Fibroblast of peridontal ligament (primary cell): ENCODE measurements around the gene ICAM4.
"Not testable (repeated sequence)": the region's sequence is repeated elsewhere in the genome, so short reads cannot be mapped to it uniquely, and the experiment has no call there.

ENCODE experiments used
- DNase-seq: peaks from one replicate; pipeline ENCODE4 v3.0.0-alpha.2; 2010; ENCODE audit errors: extremely low read depth

The ICAM4 gene

DNA sequence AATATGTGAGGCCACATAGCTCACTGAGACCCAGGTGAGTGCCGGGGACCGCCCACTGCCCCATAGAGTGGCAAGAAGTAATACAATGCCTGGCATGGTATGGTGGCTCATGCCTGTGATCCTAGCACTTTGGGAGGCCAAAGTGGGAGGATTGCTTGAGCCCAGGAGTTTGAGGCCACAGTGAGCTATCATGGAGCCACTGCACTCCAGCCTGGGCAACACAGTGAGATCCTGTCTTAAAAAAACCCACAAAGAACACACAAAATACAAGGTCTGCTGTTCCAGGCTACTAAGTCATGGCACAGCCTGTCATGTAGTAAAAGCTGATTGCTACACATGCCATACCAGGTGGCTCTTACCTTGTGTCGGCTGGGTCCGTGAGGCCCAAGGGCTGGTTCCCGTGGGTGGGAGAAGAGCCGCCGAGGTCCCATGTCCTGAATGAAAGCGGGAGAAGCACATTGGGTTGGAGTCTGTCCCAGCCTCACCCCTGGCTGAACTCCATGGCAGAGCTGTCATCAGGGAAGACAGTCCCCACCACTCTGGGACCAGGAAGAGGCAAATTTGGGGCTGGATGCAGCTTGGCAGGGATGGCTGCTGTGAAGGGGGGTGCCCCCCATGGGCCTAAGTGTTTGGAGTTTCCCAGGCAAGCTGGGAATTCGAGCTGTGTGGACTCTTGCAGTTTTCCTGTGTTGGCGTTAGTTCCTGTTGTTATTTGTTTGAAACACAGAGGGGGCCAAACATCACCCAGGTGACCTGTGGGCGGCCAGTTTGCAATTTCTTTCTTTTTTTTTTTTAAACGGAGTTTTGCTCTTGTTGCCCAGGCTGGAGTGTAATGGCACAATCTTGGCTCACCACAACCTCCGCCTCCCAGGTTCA, 32.3 kb downstream of the ICAM4 start:
- no peak for DNase-seq

DNA sequence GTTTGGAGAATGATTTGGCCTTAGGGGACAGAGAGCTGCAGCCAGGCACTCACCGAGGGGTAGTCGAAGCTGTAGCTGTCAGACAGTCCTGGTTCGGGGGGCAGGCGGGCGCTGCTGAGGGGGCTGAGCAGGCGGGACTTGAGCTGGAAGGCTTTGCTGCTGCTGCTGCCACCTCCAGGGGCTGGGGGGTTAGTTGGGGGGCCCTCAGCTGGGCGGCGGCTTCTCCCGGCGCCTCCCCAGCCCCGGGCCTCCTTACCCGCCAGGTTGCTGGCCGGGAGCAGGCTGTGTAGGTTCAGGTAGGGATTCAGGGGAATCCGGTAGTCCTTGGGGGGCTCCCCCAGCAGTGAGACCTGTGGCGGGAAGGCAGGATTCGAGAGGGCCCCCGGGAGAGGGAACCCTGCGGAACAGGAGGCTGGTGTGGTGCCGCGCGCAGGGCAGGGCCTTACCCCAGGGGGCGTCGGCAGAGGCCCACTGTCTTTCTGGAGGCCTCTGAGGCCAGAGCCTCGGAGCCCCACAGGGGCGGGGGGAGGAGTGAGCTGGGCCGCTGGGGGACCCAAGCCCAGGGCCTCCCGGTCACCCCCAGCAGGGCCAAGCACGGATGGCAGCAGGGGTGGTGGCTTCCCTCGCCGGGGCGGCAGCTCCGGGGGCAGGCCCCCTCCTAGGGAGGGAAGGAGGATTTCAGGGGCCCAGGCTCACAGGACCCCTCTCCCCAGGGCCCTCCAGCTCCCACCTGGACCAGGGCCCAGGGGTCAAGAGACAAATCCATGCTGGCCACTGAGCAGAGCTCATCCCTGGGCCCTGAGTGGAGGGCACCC, 34.1 kb downstream of the ICAM4 start:
- no peak for DNase-seq

DNA sequence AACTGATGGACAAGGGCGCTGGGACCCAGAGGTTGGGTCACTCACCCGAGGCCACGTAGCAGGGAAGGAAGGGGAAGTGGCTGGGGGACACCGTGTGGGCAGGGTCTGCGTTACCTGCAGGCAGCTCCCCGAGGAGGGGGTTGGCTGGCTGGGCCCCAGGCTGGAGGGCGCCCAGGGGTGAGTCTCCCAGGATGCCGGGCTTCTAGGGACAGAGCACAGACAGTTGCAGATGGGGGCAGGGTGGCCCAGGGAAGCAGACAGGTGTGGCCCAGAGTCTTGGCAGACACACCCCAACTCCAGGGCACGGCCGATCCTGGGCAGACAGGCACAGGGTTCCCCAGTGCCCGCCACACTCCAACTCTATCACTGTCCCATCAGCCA, 34.7 kb downstream of the ICAM4 start:
- DNase-seq = no peak

DNA sequence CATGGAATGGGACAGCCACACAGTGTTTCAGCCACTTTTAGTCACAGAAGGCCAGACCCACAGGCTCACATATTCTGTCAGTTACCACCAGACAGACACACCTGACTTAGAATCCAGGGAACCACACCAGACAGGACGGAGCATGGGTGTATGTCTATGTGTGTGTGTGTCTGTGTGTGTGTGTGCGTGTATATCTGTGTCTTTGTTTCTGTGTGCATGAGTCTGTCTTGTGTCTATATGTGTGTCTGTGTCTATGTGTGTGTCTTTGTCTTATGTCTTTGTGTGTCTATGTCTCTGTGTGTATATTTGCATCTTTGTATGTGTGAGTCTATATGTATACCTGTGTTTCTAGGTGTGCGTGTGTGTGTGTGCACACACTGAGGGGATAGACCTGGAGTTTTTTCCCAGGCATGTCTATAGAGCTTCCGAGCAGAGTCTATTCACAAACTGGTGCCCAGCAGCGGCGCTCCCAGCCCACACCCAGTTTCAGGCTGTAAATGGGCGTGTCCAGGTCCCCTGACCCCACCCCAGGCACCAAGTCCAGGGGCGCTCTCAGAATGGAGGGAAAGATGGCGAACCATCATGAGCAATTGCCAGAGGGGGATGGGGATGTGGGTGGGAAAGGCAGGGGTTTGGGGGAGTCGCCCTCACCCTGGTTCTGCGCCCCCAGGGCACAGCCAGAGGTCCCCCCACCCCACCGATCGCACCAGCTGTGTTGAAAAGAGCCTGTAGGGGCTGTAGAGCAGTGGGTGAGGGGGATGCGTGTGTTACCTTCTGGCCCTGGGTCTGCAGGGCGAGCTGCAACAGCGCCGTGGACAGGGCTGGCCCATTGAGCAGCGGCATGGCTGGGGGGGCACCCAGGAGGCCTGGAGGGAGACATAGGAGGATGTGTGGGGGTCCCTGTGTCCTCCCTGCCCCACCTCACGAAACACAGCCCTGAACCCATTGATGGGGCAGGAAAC, 35.4 kb downstream of the ICAM4 start:
- DNase-seq = no peak

DNA sequence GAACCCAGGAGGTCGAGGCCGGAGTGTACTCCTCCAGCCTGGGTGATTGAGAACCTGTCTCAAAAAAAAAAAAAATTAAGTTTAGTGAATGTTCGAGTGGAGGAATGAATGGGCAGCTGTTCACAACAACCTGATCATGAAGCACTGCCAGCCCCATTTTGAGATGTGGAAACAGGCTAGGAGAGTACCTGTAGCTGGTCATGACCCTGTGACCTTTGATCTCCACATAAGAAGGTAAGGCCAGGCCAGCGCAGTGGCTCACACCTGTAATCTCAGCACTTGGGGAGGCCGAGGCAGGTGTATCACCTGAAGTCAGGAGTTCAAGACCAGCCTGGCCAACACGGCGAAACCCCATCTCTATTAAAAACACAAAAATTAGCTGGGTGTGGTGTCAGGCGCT, 39.0 kb downstream of the ICAM4 start:
- DNase-seq = no peak

DNA sequence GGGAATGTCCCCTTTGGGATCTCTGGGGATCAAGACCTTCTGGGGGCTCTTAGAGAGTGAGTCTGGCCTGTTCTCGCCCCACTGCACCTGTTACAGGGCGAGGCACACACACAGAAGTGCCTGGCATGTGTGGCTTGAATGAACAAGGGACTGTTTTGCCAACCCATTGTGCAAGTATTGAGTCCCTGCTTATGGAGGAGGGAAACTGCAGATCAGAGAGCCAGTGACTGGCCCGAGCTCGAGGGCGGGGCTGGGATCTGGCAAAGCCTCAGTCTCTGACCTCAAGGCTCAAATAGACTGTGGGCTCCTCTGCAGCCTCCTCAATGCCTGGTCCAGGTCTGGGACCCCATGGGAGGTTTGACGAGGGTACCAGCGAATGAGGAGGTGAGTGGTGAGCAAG, 41.0 kb downstream of the ICAM4 start:
- no peak for DNase-seq

DNA sequence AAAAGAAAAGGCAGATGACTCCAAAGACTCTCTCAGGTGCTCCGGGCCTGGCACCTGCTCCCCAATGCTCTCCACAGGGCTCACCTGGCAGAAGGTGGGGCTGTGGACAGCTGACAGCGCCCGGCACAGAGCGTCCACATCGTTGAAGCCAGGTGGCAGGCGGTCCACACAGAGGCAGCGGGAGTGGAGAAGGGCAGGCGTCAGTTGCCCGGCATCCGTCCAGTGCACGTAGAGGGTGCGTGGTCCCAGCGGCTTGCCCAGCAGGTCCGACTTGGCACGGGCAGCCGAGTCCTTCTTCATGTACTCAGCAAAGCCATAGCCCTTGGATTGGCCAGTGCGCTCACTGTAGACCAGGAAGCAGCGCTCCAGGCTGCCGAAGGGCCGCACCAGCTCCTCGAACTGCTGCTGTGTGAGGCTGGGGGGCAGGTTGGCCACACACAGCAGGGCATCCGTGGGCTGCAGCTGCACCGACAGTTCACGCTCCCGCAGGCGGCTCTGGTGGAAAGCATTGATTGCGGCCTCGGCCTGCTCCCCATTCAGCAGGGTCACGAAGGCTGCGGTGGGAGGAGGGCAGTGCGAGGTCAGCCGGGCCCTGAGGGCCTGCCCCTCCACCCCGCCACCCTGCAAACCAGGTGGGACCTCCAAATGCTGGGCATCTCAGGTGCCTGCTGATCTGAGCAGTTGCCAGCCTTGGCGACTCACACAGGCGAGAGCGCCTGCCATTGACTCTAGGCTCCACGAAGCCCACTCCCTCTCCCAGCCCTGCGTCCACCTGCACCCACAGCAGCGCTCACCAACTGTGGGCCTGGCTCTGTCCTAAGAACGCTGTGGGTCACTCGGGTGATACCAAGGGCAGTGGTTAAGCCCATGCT, 42.0 kb downstream of the ICAM4 start:
- DNase-seq = no peak

DNA sequence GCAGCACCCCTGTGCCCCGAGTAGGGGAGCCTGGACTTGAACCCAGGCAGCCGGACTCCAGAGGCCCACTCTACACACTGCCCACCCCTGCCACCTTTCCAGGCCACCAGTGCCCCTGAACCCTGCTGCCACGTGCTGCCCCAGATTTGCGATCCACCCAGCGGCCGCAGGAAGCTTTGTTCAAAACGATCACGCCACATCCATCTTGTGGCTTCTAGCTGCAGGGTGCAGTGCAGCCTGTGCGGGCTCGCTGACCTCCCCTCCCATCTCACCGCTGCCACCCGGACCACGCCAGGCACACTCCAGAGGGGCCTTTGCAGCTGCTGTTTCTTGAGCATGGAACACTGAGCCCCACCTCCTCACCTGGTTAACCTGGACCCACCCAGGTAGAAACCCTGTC, 42.8 kb downstream of the ICAM4 start:
- no peak for DNase-seq

DNA sequence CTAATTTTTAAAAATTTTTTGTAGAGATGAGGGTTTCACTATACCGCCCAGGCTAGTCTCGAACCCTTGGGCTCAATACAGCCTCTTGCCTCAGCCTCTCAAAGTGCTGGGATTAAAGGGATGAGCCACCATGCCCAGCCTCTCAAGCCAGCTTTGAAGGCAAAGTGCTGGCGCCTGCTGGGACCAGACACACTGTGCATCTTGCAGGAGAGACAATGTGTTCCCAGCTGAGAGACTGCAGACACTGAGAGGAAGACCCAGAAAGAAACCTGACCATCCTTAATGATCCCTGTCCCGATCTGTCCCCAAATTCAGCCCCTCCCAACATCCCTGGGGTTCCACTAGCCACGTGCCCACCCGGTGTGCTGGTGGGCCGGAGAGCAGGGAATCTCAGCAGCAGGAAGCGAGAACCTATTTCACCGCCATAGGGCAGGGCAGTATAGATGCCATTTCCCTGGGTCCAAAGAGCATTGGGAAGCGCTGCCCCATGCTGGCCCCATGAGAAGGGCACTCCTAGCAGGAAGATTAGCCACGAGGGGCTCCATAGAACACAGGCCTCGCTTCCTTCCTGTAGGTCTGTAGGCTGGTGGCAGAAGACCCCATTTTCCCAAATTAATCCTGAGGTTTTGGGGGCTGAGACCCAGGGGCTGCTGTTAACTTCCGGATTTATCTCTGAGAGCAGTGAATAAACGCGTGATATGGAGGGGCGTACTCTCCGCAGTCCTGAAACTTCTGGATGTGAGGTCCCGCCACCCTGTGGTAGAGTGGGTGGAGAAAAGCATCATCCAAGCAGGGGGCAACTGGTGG, 45.6 kb downstream of the ICAM4 start:
- no peak for DNase-seq

DNA sequence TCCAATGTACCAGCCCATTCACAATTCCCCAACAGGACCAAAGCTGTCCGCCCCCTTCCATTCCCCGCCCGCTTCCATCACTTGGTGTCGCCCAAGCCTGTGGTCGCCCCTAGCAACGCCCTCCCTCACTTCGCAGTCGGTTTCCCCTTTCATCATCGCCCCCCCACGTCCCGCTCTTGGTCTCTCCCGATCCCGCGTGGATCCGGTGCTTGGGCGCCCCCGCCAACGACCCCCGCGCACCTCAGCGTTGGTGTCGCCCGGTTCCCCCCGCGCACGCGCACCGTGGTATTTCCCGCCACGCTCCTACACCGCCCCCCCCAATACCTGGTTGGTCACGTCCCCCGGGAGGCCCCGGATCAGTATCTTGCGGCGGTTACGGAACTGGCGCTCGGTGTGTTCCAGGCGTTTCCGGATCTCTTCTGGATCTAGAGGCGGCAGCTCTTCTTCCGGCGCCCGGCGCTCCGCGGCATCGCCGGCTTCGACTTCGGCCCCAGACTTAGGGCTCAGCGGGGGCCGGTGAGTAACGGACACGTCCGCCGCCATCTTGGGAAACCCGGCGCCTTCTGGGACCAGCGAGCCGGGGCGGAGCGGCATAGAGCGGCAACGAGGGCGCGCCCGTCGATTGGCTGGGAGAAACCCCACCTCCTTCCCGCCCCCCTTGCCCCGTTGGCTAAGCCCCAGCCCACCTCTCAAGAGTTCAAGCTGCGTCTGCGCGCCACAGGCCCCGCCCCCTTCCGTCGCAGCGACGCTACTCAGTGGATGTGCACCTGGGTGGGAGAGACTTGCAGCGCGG, 46.4 kb downstream of the ICAM4 start, which contains the start of gene RAVER1:
Gene RAVER1 (minus strand): TSS at position 565 of the 793 bp plus-strand sequence. CDS start 22 bp downstream, at position 543.
- peak; percentile 94 for DNase-seq

DNA sequence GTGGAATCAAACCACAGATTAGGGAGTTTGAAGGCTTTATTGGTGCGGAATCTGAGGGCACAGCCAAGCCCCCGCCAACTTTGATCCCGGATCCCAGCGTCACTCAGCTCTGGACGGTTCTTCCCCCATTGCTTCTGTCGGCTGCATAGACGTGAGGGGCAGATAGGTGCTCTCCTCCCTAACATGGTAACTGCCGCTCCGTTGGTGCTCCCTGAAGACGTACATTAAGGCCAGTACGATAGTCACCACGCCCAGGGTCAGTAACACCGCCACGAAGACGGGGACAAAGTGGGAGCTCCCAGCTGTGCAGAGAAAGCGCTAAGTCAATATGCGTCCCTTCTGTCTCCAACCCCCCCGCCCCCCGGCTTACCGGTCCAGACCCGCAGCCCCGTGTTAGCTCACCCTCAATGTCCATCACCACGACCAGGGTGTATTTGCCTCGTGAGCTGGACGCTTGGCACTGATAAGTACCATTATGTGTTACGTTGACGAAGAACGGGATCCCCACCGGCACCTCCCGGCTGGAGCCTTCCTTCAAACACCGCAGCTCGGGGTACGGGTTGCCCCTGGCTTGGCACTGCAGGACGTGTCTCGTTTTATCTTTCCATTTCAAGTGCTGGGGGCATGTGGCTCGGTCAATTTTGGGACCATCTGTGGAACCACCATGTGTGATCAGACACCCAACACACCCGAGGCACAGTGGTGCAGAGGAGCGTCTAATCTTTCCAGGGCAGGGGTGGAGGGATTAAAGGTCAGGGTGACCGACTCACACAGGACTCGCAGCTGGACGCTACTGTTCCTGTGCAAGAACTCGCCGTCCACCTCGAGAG, 47.2 kb downstream of the ICAM4 start:
- DNase-seq = no peak

DNA sequence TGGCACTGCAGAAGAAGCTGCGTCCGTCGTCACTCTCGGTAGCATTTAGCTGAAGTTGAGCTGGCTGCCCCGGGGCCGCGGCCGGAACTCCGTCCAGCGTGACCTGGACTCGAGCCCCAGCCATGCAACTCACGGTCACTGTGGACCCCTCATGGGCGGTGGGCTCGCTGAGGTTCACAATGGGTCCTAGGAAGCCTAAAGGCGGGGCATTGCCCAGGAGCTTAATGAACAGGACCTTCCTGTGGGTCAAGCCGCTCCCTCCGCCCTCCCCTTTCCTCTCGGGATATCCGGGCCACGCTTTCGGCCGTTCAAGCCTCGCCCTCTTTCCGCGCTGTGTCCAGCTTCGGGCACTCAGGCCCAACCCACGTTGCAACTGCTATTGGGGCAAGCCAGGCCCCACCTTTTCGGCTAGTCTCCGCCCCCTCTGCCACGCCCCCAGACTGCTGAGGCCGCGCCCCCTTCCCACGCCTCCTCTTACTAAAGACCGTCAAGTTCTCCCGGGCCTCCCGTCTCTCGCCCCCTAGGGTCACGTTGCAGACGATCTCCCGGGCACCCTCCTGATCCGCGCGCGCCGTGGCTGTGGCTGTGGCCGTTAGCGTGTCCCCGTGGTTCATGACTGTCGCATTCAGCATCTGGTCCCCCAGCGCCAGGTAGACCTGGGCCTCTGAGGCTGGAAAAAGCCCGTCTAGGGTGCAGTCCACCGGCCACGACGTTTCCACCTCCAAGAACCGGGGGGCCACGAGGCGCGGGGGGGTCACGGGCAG, 48.0 kb downstream of the ICAM4 start:
- DNase-seq = peak; percentile 91

DNA sequence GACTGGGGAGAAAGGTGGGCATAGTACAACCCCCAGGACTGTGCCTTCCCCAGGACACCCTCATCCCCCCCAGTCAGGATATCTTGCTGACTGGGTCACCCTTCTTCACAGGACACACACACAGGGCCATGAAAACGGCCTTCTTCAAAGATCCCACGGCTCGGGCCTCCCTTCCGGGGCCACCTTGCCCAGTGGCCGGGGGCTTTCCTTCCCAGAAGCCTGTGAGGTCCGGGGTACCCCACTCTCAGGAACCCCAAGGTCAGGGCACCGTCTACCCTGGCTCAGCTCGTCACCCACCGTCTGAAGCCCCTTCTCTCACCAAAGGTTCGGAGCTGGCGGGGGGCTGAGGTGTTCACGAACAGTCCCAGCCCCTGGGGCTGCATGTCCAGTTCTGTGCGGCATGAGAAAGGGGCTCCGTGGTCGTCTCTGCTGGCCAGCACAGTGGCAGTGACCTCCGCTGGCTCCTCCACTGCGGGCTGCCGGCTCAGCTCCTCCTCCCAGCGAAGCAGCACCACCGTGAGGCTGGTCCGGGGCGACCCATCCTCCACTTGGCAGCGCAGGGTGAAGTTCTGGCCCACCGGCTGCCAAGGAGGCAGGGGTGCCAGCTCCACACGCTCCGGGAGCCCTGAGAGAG, 48.7 kb downstream of the ICAM4 start:
- no peak for DNase-seq

DNA sequence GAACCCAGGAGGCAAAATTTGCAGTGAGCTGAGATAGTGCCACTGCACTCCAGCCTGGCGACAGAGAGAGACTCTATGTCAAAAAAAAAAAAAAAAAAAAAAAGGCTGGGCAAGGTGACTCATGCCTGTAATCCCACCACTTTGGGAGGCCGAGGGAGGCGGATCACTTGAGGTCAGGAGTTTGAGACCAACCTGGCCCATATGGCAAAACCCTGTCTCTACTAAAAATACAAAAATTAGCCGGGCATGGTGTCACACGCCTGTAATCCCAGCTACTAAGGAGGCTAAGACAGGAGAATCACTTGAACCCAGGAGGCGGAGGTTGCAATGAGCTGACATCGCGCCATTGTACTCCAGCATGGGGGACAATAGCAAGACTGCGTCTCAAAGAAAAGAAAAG, 50.0 kb downstream of the ICAM4 start:
- not testable (repeated sequence) for DNase-seq
